WTC11 (cell line): ENCODE data around the gene CLIP2.
"Not testable (repeated sequence)": the region's sequence is repeated elsewhere in the genome, so short reads cannot be mapped to it uniquely, and the experiment has no call there.

Source experiments
- CREM ChIP-seq: sonication (generic); formaldehyde crosslinking; IDR thresholded peaks from 2 replicates; pipeline ENCODE4 v1.8.1; 2022; ENCODE audit warnings: mild to moderate bottlenecking, missing genetic modification reagents, moderate library complexity
- CTCF ChIP-seq: fragments of 200-600 bp; IDR thresholded peaks from 2 replicates; pipeline ENCODE4 v1.8.0; 2022; ENCODE audit warnings: antibody characterized with exemption
- NFYB ChIP-seq: sonication (generic); formaldehyde crosslinking; conservative IDR thresholded peaks from 2 replicates; pipeline ENCODE4 v1.8.0; 2022; ENCODE audit warnings: low read depth, missing genetic modification reagents
- TEAD4 ChIP-seq: sonication (generic); formaldehyde crosslinking; IDR thresholded peaks from 2 replicates; pipeline ENCODE4 v1.8.0; 2022; ENCODE audit warnings: mild to moderate bottlenecking, missing genetic modification reagents
- ZBTB43 ChIP-seq: sonication (generic); formaldehyde crosslinking; IDR thresholded peaks from 2 replicates; pipeline ENCODE4 v1.8.1; 2023; ENCODE audit warnings: mild to moderate bottlenecking, missing genetic modification reagents
- TF ChIP-seq, protein P1 (sequence below): sonication (generic); formaldehyde crosslinking; IDR thresholded peaks from 2 replicates; pipeline ENCODE4 v1.8.0; 2022; ENCODE audit warnings: mild to moderate bottlenecking, missing genetic modification reagents

- not testable (repeated sequence) for TF ChIP-seq CTCF; NFYB (CRISPR knock-in tag); ZBTB43 (CRISPR knock-in tag); CREM (CRISPR knock-in tag); TEAD4 (CRISPR knock-in tag)
- TF ChIP-seq, protein P1, sequence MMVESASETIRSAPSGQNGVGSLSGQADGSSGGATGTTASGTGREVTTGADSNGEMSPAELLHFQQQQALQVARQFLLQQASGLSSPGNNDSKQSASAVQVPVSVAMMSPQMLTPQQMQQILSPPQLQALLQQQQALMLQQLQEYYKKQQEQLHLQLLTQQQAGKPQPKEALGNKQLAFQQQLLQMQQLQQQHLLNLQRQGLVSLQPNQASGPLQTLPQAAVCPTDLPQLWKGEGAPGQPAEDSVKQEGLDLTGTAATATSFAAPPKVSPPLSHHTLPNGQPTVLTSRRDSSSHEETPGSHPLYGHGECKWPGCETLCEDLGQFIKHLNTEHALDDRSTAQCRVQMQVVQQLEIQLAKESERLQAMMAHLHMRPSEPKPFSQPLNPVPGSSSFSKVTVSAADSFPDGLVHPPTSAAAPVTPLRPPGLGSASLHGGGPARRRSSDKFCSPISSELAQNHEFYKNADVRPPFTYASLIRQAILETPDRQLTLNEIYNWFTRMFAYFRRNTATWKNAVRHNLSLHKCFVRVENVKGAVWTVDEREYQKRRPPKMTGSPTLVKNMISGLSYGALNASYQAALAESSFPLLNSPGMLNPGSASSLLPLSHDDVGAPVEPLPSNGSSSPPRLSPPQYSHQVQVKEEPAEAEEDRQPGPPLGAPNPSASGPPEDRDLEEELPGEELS (CRISPR knock-in tag) = not testable (repeated sequence)
Measured at GRCh38 chr7:74394601-74395000, 105.4 kb downstream of the CLIP2 start.
